DOHH2 (cell line): ENCODE results near the gene MUC5AC.

Experiments
- CTCF ChIP-seq: fragments of 200-600 bp; sonication (generic); IDR thresholded peaks from one replicate; pipeline ENCODE4 v1.5.1; 2014; ENCODE audit warnings: antibody characterized with exemption, mild to moderate bottlenecking, low read depth, low read length; ENCODE audit not compliant: poor library complexity, severe bottlenecking
- EZH2phosphoT487 ChIP-seq: fragments of 200-600 bp; sonication (generic); IDR thresholded peaks from 2 replicates; pipeline ENCODE4 v1.6.1; 2017; ENCODE audit warnings: borderline replicate concordance, mild to moderate bottlenecking, antibody characterized with exemption, low read length, moderate library complexity, mixed read lengths

GRCh38 chr11:1131033-1131911 lies 26.5 kb upstream of the MUC5AC start:
- no peak for TF ChIP-seq EZH2phosphoT487
- no peak for TF ChIP-seq CTCF
